ENCODE measurements around the gene SORBS1. TPM values are rescaled to one million over a fixed set of nuclear protein-coding genes. Genes with fewer than 3 reads are reported as not detected.

The SORBS1 gene
- total RNA-seq, 2 experiments from 2014 or later = 1.5 to 1.8 TPM

DNA sequence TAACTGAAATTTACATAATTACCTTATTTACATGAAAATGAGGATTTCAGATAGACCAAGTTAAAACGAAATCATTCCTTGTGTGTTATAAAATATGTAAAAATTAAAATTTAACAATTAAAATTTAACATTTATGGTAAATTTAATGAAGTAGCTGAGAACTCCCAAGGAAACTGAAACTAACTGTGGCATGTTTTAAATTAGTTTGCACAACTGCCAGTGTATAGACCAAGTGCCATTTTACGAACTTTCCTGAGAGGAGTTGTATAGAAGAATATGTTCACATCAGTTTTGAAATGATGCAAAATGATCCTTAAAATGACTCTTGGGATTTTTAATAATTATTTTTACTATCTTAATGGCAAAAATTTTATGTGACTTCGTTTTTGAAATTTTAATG, 293.9 kb downstream of the SORBS1 start:
- POLR2A ChIA-PET = no interaction called here
- intact Hi-C loops (cut with micrococcal nuclease) = no loop called here
- no peaks in the 10 kb centered on the region for H3K9me3 Mint-ChIP-seq
- DNase-seq = no peak
- H3K27ac Mint-ChIP-seq = no peak overlapping the region
- no peaks in the 10 kb centered on the region for H3K27me3 Mint-ChIP-seq
- no peaks in the 10 kb centered on the region for H3K36me3 Mint-ChIP-seq
- CTCF ChIA-PET = no interaction called here
- H3K4me1 Mint-ChIP-seq (ENCODE audit: low read depth) = no peaks in the 10 kb centered on the region
- no peak overlapping the region for H3K4me3 Mint-ChIP-seq

DNA sequence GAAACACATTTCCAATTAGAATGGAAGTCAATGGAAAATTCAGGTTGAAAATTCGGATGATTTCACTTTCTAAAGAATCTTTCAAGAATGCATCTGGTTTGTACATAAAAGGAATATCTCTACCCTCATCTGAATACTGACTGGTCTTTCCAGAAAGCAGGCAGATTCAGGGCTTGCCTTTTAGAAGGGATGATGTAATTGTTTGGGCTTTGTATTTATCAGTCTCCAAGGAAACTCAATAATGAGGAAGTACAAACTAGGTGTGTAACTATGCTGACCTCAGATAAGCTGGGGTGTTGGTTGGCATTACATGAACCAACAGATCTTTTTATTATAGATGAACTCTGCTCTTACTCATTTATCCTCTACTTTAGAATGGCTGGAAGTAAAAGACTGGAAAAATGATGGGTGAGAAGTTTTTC, 294.5 kb downstream of the SORBS1 start:
- Mint-ChIP-seq H3K9me3 (no peaks in the 10 kb centered on the region), H3K27me3 (no peaks in the 10 kb centered on the region), H3K4me1 (ENCODE audit: low read depth) (no peaks in the 10 kb centered on the region), H3K4me3 (no peak overlapping the region), H3K27ac (no peak overlapping the region), H3K36me3 (no peaks in the 10 kb centered on the region)
- CTCF ChIA-PET = no interaction called here
- intact Hi-C loops (cut with micrococcal nuclease) = no loop called here
- no peak for DNase-seq
- POLR2A ChIA-PET = no interaction called here

DNA sequence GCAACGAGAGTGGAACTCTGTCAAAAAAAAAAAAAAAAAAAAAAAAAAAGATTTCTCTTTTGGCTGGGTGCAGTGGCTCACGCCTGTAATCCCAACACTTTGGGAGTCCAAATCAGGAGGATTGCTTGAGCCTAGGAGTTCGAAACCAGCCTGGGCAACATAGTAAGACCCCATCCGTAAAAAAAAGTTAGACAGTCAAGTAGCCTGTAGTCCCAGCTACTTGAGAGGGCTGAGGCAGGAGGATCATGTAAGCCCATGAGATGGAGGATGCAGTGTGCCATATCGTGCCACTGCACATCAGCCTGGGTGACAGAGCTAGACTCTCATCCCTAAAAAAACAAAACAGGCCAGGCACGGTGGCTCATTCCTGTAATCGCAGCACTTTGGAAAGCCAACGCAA, 295.6 kb downstream of the SORBS1 start:
- POLR2A ChIA-PET = no interaction called here

DNA sequence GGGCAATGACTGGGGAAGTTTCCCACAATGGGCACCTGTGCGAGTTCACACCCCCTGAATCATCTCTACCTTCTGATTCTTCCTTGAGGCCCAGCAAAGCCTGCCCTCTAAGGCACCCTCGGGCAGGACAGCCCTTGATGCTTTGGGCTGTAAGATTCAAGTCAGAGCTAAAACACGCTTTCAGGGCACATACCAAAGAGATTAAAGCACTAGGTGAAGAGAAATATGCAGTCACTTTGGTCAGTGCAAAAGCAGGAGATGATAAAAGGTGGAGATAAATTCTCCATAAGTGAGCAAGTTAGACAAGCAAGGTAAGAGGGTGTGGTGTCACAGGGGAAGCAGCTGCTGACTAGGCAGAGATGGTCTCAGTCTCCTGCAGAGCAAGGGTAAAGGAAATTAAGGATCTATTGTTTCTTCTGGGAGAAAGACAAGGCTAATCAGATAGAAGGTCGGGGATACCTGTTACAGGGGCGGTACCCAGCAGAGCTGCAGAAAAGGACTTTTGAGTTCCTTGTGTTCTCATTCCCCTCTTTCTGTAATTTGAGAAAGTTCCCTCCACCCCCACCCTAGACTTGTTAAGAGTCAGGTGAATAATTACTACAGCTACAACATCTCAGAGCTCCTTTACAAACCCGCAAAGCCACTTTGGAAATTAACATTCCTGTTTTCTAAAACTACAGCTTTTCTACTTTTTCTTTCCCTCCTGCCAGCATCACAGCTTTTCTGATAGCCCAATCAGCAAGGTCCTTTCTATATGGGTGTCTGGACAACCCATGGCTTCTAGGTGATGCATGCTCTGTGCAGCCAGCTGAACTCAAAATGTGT, 296.7 kb downstream of the SORBS1 start:
- H3K36me3 Mint-ChIP-seq = no peaks in the 10 kb centered on the region
- no peak overlapping the region for H3K27ac Mint-ChIP-seq
- H3K9me3 Mint-ChIP-seq = no peaks in the 10 kb centered on the region
- intact Hi-C loops (cut with micrococcal nuclease) = no loop called here
- DNase-seq = no peak
- ChIA-PET POLR2A (no interaction called here), CTCF (interaction anchor here (3.3 kb wide), 1 partner anchor 19 kb away, joined by 15 read pairs; no protein-coding TSS in a partner anchor)
- H3K4me1 Mint-ChIP-seq (ENCODE audit: low read depth) = no peaks in the 10 kb centered on the region
- H3K27me3 Mint-ChIP-seq = no peaks in the 10 kb centered on the region
- H3K4me3 Mint-ChIP-seq = no peak overlapping the region

More for the DNA sequence above, 295.6 kb downstream of the SORBS1 start:
- no peak overlapping the region for H3K4me3 Mint-ChIP-seq
- CTCF ChIA-PET = interaction anchor here (0.6 to 3.3 kb wide), 3 partner anchors 19 to 321 kb away, joined by 3 to 15 read pairs (median 3); no protein-coding TSS in a partner anchor
- no peaks in the 10 kb centered on the region for H3K36me3 Mint-ChIP-seq
- H3K27me3 Mint-ChIP-seq = no peaks in the 10 kb centered on the region
- intact Hi-C loops (cut with micrococcal nuclease) = no loop called here
- H3K27ac Mint-ChIP-seq = no peak overlapping the region
- no peak for DNase-seq
- H3K4me1 Mint-ChIP-seq (ENCODE audit: low read depth) = no peaks in the 10 kb centered on the region
- H3K9me3 Mint-ChIP-seq = no peaks in the 10 kb centered on the region

DNA sequence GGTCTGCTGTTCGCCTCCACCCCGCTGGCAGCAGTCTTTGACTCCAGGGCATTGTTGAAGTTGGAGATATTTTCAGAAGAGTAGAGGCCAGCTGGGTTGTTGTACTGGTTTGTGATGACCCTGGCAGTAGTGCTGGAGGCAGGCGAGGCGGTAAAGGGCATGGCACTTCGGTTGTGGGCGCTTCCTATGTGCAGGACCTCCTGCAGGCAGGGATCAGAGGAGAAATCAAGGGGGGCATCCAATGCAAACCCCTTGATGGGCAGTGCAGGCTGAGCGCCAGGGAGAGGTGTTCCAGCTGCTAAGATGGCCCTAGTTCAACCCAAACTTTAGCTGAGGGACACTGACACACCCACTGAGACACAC, 297.3 kb downstream of the SORBS1 start:
- ChIA-PET CTCF (interaction anchor here (3.3 kb wide), 1 partner anchor 18 kb away, joined by 15 read pairs; no protein-coding TSS in a partner anchor), POLR2A (no interaction called here)
- Mint-ChIP-seq H3K27ac (no peak overlapping the region), H3K4me1 (ENCODE audit: low read depth) (no peaks in the 10 kb centered on the region), H3K36me3 (no peaks in the 10 kb centered on the region), H3K9me3 (no peaks in the 10 kb centered on the region), H3K4me3 (no peak overlapping the region), H3K27me3 (no peaks in the 10 kb centered on the region)
- DNase-seq = no peak
- intact Hi-C loops (cut with micrococcal nuclease) = no loop called here

GRCh38 chr10:95262763-95263518, 298.2 kb downstream of the SORBS1 start:
- no peaks in the 10 kb centered on the region for H3K36me3 Mint-ChIP-seq
- ChIA-PET POLR2A (no interaction called here), CTCF (interaction anchor here (0.6 to 3.3 kb wide), 2 partner anchors 17 to 23 kb away, joined by 3 to 15 read pairs; no protein-coding TSS in a partner anchor)
- H3K4me3 Mint-ChIP-seq = no peak overlapping the region
- no peak for DNase-seq
- intact Hi-C loops (cut with micrococcal nuclease) = no loop called here
- H3K27me3 Mint-ChIP-seq = no peaks in the 10 kb centered on the region
- no peaks in the 10 kb centered on the region for H3K9me3 Mint-ChIP-seq
- H3K4me1 Mint-ChIP-seq (ENCODE audit: low read depth) = no peaks in the 10 kb centered on the region
- no peak overlapping the region for H3K27ac Mint-ChIP-seq

GRCh38 chr10:95261926-95262325, 299.2 kb downstream of the SORBS1 start:
- CTCF ChIA-PET = no interaction called here
- no peak overlapping the region for H3K4me3 Mint-ChIP-seq
- no peaks in the 10 kb centered on the region for H3K27me3 Mint-ChIP-seq
- no peaks in the 10 kb centered on the region for H3K9me3 Mint-ChIP-seq
- POLR2A ChIA-PET = no interaction called here
- intact Hi-C loops (cut with micrococcal nuclease) = no loop called here
- no peaks in the 10 kb centered on the region for H3K4me1 Mint-ChIP-seq (ENCODE audit: low read depth)
- no peak overlapping the region for H3K27ac Mint-ChIP-seq
- DNase-seq = no peak
- no peaks in the 10 kb centered on the region for H3K36me3 Mint-ChIP-seq

Other genes starting within 250 kb of the SORBS1 start
- gene ALDH18A1, start 95.3 kb upstream of the SORBS1 start, total RNA-seq = 10 to 100 TPM; 68.6 to 69.5 TPM
- 10 to 100 TPM; 22.9 to 26.3 TPM for gene TCTN3, start 132.6 kb upstream of the SORBS1 start, total RNA-seq
- gene ENTPD1, start 194.8 kb upstream of the SORBS1 start, total RNA-seq = 1 to 10 TPM; 2.5 to 2.8 TPM